Kidney (tissue), 14 donors: Measurements from ENCODE around the gene PCSK1N. TPM values are rescaled to one million over a fixed set of nuclear protein-coding genes. Genes with fewer than 3 reads are reported as not detected.

Source experiments
- DNase-seq, 5 donors: peaks; one replicate each; pipeline ENCODE4 v3.0.0-alpha.2; 2013 to 2020
- FAIRE-seq: peaks from 2 replicates; lab custom pipeline; 2012; peaks lifted over from hg19 to GRCh38; lab: Jason Lieb, UNC
- H3K27ac ChIP-seq, 2 donors: one replicate each; pipeline ENCODE4 v1.7.0; 2013; ENCODE audit warnings: low read depth in 2 of 2, low read length in 2 of 2, inconsistent platforms in 1 of 2
- H3K27me3 ChIP-seq: one replicate; pipeline ENCODE4 v1.7.1; 2013; ENCODE audit warnings: low read length, inconsistent platforms; ENCODE audit not compliant: control insufficient read depth, insufficient read depth
- H3K36me3 ChIP-seq, 3 donors: one replicate each; pipeline versions ENCODE4 v1.7.0 to v1.7.1; 2013; ENCODE audit warnings: low read length in 3 of 3, control low read depth in 1 of 3, inconsistent platforms in 1 of 3; ENCODE audit not compliant: insufficient read depth in 3 of 3, control insufficient read depth in 2 of 3
- H3K4me1 ChIP-seq, 3 donors: one replicate each; pipeline versions ENCODE4 v1.7.0 to v1.7.1; 2013; ENCODE audit warnings: low read length in 3 of 3, inconsistent platforms in 1 of 3, low read depth in 1 of 3; ENCODE audit not compliant: control insufficient read depth in 2 of 3, insufficient read depth in 2 of 3
- H3K4me3 ChIP-seq, 3 donors: one replicate each; pipeline versions ENCODE4 v1.7.0 to v1.8.1; 2013; ENCODE audit warnings: low read length in 3 of 3, control low read depth in 1 of 3, inconsistent platforms in 1 of 3
- H3K9ac ChIP-seq, 3 donors: one replicate each; pipeline versions ENCODE4 v1.7.0 to v1.7.1; 2013; ENCODE audit warnings: low read length in 3 of 3, control low read depth in 1 of 3, inconsistent platforms in 1 of 3
- H3K9me3 ChIP-seq, 3 donors: one replicate each; pipeline versions ENCODE4 v1.7.0 to v1.7.1; 2013; ENCODE audit warnings: low read length in 3 of 3, control low read depth in 1 of 3, inconsistent platforms in 1 of 3; ENCODE audit not compliant: control insufficient read depth in 2 of 3, insufficient read depth in 1 of 3
- intact Hi-C: fragments of 100-400 bp; cut with DNase I; formaldehyde crosslinking; loops from one replicate; pipeline ENCODE4 v1.11.1; 2022
- polyA plus RNA-seq: library from polyadenylated mRNA; stranded (reverse); fragments of 350-450 nt; fragmentation: Illumina TruSeq; extraction: RNeasy Lipid Tissue Mini Kit (QIAGEN cat#74804); gene quantifications from one replicate; pipeline ENCODE4 v1.2.3, GENCODE V29; 2014; ENCODE audit warnings: low read depth, low replicate concordance; ENCODE audit not compliant: insufficient read depth
- total RNA-seq: library from RNA; stranded (reverse); fragmentation: NEBNext Ultra II Directional; extraction: Animal tissue kit (Norgen Biotek cat#: 25700); gene quantifications from one replicate; pipeline ENCODE4 v1.2.1, GENCODE V29; 2021
- TF ChIP-seq, protein P1 (sequence below): IDR thresholded peaks from 3 replicates; pipeline ENCODE4 v1.5.1; 2012; ENCODE audit warnings: mild to moderate bottlenecking, moderate library complexity, borderline replicate concordance; ENCODE audit not compliant: insufficient read depth; ENCODE audit errors: extremely low read depth
- donor health status: control.
- donor health status: control.
- donor health status: control.
- donor health status: control.
- donor health status: control.
- donor health status: DM: yes; HTN: yes; CAD: no.
- donor health status: Normal renal cell carcinoma (clear cell type).

Gene PCSK1N
- total and polyA plus RNA-seq, 2 donors from 2014 or later, result 131 to 331 TPM

GRCh38 chrX:48833542-48834138 is 1.8 kb downstream of the PCSK1N start:
- Histone ChIP-seq H3K36me3 (no peaks in the 10 kb centered on the region), H3K9ac (no peak overlapping the region), H3K9me3 (no peaks in the 10 kb centered on the region), H3K27ac (no peak overlapping the region), H3K4me1 (peaks cover 0 to 7% (median 0%) of the 10 kb centered on the region in 3 donors), H3K4me3 (no peak overlapping the region), H3K27me3 (peaks cover 2% of the 10 kb centered on the region)
- no peak for DNase-seq
- intact Hi-C loops, result no loop called here
- TF ChIP-seq, protein P1, sequence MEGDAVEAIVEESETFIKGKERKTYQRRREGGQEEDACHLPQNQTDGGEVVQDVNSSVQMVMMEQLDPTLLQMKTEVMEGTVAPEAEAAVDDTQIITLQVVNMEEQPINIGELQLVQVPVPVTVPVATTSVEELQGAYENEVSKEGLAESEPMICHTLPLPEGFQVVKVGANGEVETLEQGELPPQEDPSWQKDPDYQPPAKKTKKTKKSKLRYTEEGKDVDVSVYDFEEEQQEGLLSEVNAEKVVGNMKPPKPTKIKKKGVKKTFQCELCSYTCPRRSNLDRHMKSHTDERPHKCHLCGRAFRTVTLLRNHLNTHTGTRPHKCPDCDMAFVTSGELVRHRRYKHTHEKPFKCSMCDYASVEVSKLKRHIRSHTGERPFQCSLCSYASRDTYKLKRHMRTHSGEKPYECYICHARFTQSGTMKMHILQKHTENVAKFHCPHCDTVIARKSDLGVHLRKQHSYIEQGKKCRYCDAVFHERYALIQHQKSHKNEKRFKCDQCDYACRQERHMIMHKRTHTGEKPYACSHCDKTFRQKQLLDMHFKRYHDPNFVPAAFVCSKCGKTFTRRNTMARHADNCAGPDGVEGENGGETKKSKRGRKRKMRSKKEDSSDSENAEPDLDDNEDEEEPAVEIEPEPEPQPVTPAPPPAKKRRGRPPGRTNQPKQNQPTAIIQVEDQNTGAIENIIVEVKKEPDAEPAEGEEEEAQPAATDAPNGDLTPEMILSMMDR, result no peak
- FAIRE-seq, result peak; percentile 59

- Histone ChIP-seq H3K4me3 (no peak overlapping the region), H3K4me1 (peaks cover 0 to 7% (median 0%) of the 10 kb centered on the region in 3 donors), H3K9ac (no peak overlapping the region), H3K27ac (no peak overlapping the region), H3K9me3 (no peaks in the 10 kb centered on the region), H3K27me3 (peaks cover 2% of the 10 kb centered on the region), H3K36me3 (no peaks in the 10 kb centered on the region)
- TF ChIP-seq, protein P1, result no peak
- DNase-seq (peak in 1 of 5 donors; percentile 23), FAIRE-seq (no peak)
- intact Hi-C loops, result no loop called here
These were observed 3.5 kb downstream of the PCSK1N start for GRCh38 chrX:48831909-48832291.

- intact Hi-C loops, result no loop called here
- peaks cover 2% of the 10 kb centered on the region for H3K27me3 ChIP-seq
These were observed 4.1 kb downstream of the PCSK1N start for GRCh38 chrX:48831136-48831908.

More at GRCh38 chrX:48831136-48831908, 4.1 kb downstream of the PCSK1N start:
- FAIRE-seq (no peak), DNase-seq (no peak)
- H3K27ac ChIP-seq, result no peak overlapping the region
- TF ChIP-seq, protein P1, result no peak
- no peak overlapping the region for H3K4me3 ChIP-seq
- H3K4me1 ChIP-seq, result peaks cover 0 to 7% (median 0%) of the 10 kb centered on the region in 3 donors
- H3K36me3 ChIP-seq, result no peaks in the 10 kb centered on the region
- H3K9ac ChIP-seq, result no peak overlapping the region
- no peaks in the 10 kb centered on the region for H3K9me3 ChIP-seq
